ENCODE results near the gene TPSB2.

TPSB2 gene

DNA sequence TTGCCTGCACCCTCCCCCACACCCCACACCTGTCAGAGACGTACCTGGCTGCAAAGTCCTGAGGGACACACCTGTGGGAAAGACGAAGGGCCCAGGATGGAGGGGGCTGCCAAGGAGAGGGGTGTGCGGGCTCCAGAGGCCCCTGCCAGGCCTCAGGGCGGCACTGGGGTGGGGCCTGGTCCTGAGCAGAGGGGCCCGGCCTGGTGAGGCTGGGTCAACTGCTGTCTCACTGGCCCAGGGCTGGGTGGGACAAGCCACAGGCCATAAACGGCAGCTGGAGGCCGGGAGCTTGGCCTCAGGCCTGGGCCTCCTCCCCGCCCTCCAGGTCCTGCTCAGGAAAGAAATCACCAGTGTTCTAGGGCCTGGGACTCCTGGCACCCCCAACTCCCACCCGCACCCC lies 5.4 kb downstream of the TPSB2 start:
- Histone ChIP-seq H3K36me3 (ENCODE audit: insufficient read depth, low read length) (no peaks in the 10 kb centered on the region), H2AFZ (ENCODE audit: low read depth, low read length) (no peak overlapping the region), H3K4me2 (ENCODE audit: insufficient read depth, low read length) (no peak overlapping the region), H3K9me3 (ENCODE audit: insufficient read depth, low read length, severe bottlenecking) (no peaks in the 10 kb centered on the region), H3K79me2 (ENCODE audit: insufficient read depth, low read length) (no peaks in the 10 kb centered on the region), H3K27me3 (ENCODE audit: insufficient read depth, low read length, poor library complexity) (no peaks in the 10 kb centered on the region), H3K27ac (ENCODE audit: low read length) (no peak overlapping the region), H3K9ac (ENCODE audit: low read depth, low read length) (no peak overlapping the region), H4K20me1 (ENCODE audit: insufficient read depth, low read length) (peaks cover 9% of the 10 kb centered on the region; the same call in 1 of the 2 replicates), H3K4me3 (ENCODE audit: low read depth in 1 of 2, low read length in 2 of 2) (no peak overlapping the region), H3K4me1 (ENCODE audit: insufficient read depth, low read length) (no peaks in the 10 kb centered on the region)
- no peak for DNase-seq
- ATAC-seq (ENCODE audit: insufficient read depth, low read depth) = no peak
- no peak for TF ChIP-seq EZH2 (IDR thresholded peaks at IDR 0.05; ENCODE audit: borderline replicate concordance, low read depth, low read length, severe bottlenecking)
- TF ChIP-seq, protein P1, sequence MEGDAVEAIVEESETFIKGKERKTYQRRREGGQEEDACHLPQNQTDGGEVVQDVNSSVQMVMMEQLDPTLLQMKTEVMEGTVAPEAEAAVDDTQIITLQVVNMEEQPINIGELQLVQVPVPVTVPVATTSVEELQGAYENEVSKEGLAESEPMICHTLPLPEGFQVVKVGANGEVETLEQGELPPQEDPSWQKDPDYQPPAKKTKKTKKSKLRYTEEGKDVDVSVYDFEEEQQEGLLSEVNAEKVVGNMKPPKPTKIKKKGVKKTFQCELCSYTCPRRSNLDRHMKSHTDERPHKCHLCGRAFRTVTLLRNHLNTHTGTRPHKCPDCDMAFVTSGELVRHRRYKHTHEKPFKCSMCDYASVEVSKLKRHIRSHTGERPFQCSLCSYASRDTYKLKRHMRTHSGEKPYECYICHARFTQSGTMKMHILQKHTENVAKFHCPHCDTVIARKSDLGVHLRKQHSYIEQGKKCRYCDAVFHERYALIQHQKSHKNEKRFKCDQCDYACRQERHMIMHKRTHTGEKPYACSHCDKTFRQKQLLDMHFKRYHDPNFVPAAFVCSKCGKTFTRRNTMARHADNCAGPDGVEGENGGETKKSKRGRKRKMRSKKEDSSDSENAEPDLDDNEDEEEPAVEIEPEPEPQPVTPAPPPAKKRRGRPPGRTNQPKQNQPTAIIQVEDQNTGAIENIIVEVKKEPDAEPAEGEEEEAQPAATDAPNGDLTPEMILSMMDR (IDR thresholded peaks at IDR 0.05; ENCODE audit: borderline replicate concordance, extremely low read depth, low read length, poor library complexity, severe bottlenecking) = no peak

DNA sequence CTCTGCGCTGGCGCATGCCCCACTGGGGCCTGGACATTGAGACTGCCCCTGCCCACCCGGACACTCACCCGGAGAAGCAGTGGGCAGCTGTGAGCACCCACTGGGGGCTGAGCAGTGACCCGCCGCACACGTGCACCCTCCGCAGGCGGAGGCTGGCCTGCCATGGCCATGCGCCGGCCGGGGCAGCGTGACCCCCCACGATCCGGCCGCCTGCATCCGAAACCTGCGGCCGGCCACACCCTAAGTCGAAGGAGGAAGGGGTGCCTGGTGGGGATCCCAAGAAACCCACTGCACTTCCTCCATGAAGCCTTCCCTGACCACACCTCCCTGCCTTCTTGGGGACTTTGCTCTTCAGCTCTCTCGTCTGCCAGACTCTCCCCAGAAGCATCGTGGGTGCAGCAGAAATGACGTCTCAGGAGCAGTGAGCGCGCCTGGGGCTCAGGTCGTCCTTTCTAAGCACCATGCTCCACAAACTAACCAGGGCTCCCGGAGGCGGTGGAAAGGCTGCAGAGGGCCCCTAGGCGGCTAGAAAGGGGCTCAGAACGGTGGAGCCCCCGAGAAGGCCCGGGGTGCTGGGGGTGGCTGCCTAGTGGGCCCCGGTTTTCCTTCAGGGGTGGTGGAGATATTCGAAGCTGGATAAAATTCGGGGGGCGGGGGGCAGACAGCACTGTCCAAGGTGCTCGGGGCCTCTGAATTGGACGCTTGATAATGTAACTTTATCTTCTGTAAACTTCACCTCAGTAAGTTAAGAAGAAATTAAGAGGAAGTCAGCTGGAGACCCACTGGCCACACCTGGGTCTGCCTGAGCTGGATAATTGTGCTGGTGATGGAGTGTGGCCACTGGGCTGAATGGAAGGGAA lies 6.4 kb downstream of the TPSB2 start:
- no peak overlapping the region for H3K4me3 ChIP-seq (ENCODE audit: low read depth in 1 of 2, low read length in 2 of 2)
- DNase-seq (no peak), ATAC-seq (ENCODE audit: insufficient read depth, low read depth) (no peak)
- H3K9me3 ChIP-seq (ENCODE audit: insufficient read depth, low read length, severe bottlenecking) = no peaks in the 10 kb centered on the region
- no peaks in the 10 kb centered on the region for H3K27me3 ChIP-seq (ENCODE audit: insufficient read depth, low read length, poor library complexity)
- peaks cover 13% of the 10 kb centered on the region; the same call in 1 of the 2 replicates for H4K20me1 ChIP-seq (ENCODE audit: insufficient read depth, low read length)
- TF ChIP-seq, protein P1 (IDR thresholded peaks at IDR 0.05; ENCODE audit: borderline replicate concordance, extremely low read depth, low read length, poor library complexity, severe bottlenecking) = no peak
- no peak for TF ChIP-seq EZH2 (IDR thresholded peaks at IDR 0.05; ENCODE audit: borderline replicate concordance, low read depth, low read length, severe bottlenecking)
- no peak overlapping the region for H3K4me2 ChIP-seq (ENCODE audit: insufficient read depth, low read length)
- no peak overlapping the region for H3K27ac ChIP-seq (ENCODE audit: low read length)
- H3K36me3 ChIP-seq (ENCODE audit: insufficient read depth, low read length) = no peaks in the 10 kb centered on the region
- H3K4me1 ChIP-seq (ENCODE audit: insufficient read depth, low read length) = no peaks in the 10 kb centered on the region
- no peaks in the 10 kb centered on the region for H3K79me2 ChIP-seq (ENCODE audit: insufficient read depth, low read length)
- no peak overlapping the region for H3K9ac ChIP-seq (ENCODE audit: low read depth, low read length)
- no peak overlapping the region for H2AFZ ChIP-seq (ENCODE audit: low read depth, low read length)

DNA sequence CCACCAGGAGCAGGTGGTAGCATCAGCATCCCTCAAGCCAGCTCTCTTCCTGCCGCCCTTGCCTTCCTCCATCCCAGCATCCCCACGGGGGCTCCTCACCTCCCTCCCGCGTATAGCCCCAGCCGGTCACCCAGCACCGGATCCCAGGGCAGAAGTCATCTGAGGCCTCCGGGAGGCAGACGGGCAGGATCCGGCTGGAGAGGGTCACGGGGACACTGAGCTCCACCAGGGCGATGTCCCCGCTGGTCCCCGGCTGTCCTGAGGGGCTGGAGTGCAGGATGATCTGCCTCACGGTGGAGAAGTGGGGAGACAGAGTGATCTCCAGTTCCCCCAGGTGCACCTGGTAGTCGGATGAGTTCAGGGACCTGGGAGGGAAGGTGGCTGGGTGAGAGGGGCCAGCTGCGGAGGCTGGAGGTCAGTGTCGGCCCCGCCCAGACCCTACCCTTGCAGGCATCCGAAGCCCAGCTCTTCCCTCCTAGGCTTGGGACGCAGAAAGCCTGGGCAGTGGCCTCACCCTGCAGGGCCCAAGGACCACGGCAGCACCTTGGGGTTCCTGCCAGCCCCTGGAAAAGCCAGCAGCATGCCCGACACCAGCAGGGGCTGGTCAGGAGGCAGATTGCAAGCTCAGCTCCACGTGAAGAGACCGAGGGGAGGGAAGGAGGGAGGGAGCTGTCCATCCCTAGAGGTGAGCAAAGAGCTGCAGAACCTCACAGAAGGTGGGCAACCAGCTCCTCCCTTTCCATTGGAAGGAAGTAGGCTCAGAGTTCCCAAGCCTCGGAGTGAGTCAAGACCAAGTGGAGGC lies 7.2 kb downstream of the TPSB2 start:
- no peak overlapping the region for H3K9ac ChIP-seq (ENCODE audit: low read depth, low read length)
- no peaks in the 10 kb centered on the region for H3K79me2 ChIP-seq (ENCODE audit: insufficient read depth, low read length)
- H3K27me3 ChIP-seq (ENCODE audit: insufficient read depth, low read length, poor library complexity) = no peaks in the 10 kb centered on the region
- no peak overlapping the region for H3K27ac ChIP-seq (ENCODE audit: low read length)
- H3K4me2 ChIP-seq (ENCODE audit: insufficient read depth, low read length) = no peak overlapping the region
- H3K4me3 ChIP-seq (ENCODE audit: low read depth in 1 of 2, low read length in 2 of 2) = no peak overlapping the region
- H4K20me1 ChIP-seq (ENCODE audit: insufficient read depth, low read length) = peaks cover 13% of the 10 kb centered on the region
- H3K36me3 ChIP-seq (ENCODE audit: insufficient read depth, low read length) = no peaks in the 10 kb centered on the region
- H2AFZ ChIP-seq (ENCODE audit: low read depth, low read length) = no peak overlapping the region
- DNase-seq = no peak
- no peak for ATAC-seq (ENCODE audit: insufficient read depth, low read depth)
- H3K4me1 ChIP-seq (ENCODE audit: insufficient read depth, low read length) = no peaks in the 10 kb centered on the region
- TF ChIP-seq EZH2 (IDR thresholded peaks at IDR 0.05; ENCODE audit: borderline replicate concordance, low read depth, low read length, severe bottlenecking) = no peak
- TF ChIP-seq, protein P1 (IDR thresholded peaks at IDR 0.05; ENCODE audit: borderline replicate concordance, extremely low read depth, low read length, poor library complexity, severe bottlenecking) = no peak
- H3K9me3 ChIP-seq (ENCODE audit: insufficient read depth, low read length, severe bottlenecking) = no peaks in the 10 kb centered on the region
